ENCODE data around the gene SRD5A3. TPM values are rescaled to one million over a fixed set of nuclear protein-coding genes. Genes with fewer than 3 reads are reported as not detected.

SRD5A3 gene
- total RNA-seq, 2 experiments from 2014 or later: 32.5 to 39.7 TPM

- Mint-ChIP-seq H3K4me1 (peaks cover 9% of the 10 kb centered on the region), H3K27ac (no peak overlapping the region), H3K27me3 (no peaks in the 10 kb centered on the region), H3K4me3 (no peak overlapping the region), H3K36me3 (peaks cover 2% of the 10 kb centered on the region), H3K9me3 (no peaks in the 10 kb centered on the region)
- no peak for DNase-seq
These were observed 32.8 kb downstream of the SRD5A3 start for GRCh38 chr4:55378617-55379467.

- Mint-ChIP-seq H3K36me3 (peaks cover 2% of the 10 kb centered on the region), H3K4me1 (peaks cover 15% of the 10 kb centered on the region), H3K27me3 (no peaks in the 10 kb centered on the region), H3K4me3 (no peak overlapping the region), H3K9me3 (no peaks in the 10 kb centered on the region), H3K27ac (no peak overlapping the region)
- no peak for DNase-seq
These were observed 34.5 kb downstream of the SRD5A3 start for GRCh38 chr4:55380576-55380975.

DNA sequence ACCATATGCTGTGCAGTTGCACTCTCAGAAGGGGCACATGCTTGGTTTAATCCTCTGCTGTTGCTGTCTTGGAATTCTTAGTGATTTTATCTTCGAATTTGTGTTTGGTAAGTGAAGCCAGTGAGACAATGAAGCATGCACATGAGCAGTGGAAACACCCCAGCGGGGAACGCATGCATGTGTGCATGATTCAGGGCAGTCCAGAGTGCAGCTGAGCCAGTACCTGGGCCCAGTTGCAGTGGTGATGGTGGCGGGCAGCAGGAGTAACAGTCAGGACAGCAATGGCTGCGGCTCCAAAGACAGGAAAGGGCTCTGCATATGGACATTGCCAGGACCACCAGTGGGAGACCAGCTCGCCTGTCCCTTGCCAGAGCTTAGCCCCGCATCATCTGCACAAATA lies 35.5 kb downstream of the SRD5A3 start:
- no peaks in the 10 kb centered on the region for H3K9me3 Mint-ChIP-seq
- no peak overlapping the region for H3K4me3 Mint-ChIP-seq
- no peaks in the 10 kb centered on the region for H3K27me3 Mint-ChIP-seq
- H3K27ac Mint-ChIP-seq: no peak overlapping the region
- H3K4me1 Mint-ChIP-seq: peaks cover 19% of the 10 kb centered on the region
- H3K36me3 Mint-ChIP-seq: peaks cover 2% of the 10 kb centered on the region
- no peak for DNase-seq

GRCh38 chr4:55382488-55383003 lies 36.5 kb downstream of the SRD5A3 start:
- Mint-ChIP-seq H3K36me3 (peaks cover 2% of the 10 kb centered on the region), H3K27ac (no peak overlapping the region), H3K4me3 (no peak overlapping the region), H3K9me3 (no peaks in the 10 kb centered on the region), H3K27me3 (no peaks in the 10 kb centered on the region), H3K4me1 (peaks cover 27% of the 10 kb centered on the region)
- no peak for DNase-seq

- H3K9me3 Mint-ChIP-seq: no peaks in the 10 kb centered on the region
- no peaks in the 10 kb centered on the region for H3K27me3 Mint-ChIP-seq
- no peak overlapping the region for H3K4me3 Mint-ChIP-seq
- H3K36me3 Mint-ChIP-seq: peaks cover 2% of the 10 kb centered on the region
- no peak for DNase-seq
- peaks cover 31% of the 10 kb centered on the region for H3K4me1 Mint-ChIP-seq
- H3K27ac Mint-ChIP-seq: no peak overlapping the region
These were observed 39.2 kb downstream of the SRD5A3 start for GRCh38 chr4:55385201-55385649.

DNA sequence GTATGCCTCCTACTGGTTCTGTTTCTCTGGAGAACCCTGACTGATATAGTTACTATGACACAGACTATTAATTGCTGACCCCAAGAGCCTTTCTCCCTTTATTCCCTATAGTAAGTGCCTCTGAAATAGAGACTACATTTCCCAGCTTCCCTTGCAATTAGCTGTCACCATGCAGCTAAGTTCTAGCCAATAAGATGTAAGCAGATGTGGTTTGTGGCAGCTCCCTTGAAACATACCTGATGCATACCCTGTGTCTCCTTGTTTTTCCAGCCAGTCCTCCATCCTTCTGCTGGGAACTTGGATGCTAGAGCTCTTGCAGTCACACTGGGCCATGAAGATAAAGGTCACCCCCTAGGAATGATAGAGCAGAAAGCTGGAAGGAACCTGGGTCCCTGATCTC lies 40.0 kb downstream of the SRD5A3 start:
- no peaks in the 10 kb centered on the region for H3K27me3 Mint-ChIP-seq
- no peak overlapping the region for H3K27ac Mint-ChIP-seq
- H3K4me3 Mint-ChIP-seq: no peak overlapping the region
- H3K4me1 Mint-ChIP-seq: peaks cover 31% of the 10 kb centered on the region
- DNase-seq: no peak
- peaks cover 2% of the 10 kb centered on the region for H3K36me3 Mint-ChIP-seq
- no peaks in the 10 kb centered on the region for H3K9me3 Mint-ChIP-seq

DNA sequence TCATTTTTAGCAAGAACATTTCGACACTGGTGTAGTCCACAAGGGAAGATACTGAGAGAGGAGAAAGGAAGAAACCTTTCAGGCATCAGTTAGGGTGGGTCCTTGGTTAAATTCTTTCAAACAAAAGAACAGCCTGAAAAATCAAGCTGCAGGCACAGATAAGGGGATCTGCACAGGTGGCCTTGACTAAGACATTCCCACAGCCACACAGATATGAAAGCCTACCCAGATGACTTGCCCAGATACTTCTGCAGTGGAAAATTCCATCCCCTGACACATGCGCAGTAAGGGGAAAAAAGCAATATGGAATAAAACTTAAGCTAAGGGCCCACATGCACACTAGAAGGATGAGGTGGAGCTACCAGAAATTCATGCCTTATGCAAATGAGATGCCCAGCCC lies 40.8 kb downstream of the SRD5A3 start:
- Mint-ChIP-seq H3K27ac (no peak overlapping the region), H3K27me3 (no peaks in the 10 kb centered on the region), H3K4me3 (no peak overlapping the region)

GRCh38 chr4:55393461-55394320 lies 47.6 kb downstream of the SRD5A3 start:
- Mint-ChIP-seq H3K27me3 (peaks cover 3% of the 10 kb centered on the region), H3K27ac (no peak overlapping the region), H3K4me3 (no peak overlapping the region)

More for the DNA sequence above, 40.8 kb downstream of the SRD5A3 start:
- no peak for DNase-seq
- H3K9me3 Mint-ChIP-seq: no peaks in the 10 kb centered on the region
- peaks cover 2% of the 10 kb centered on the region for H3K36me3 Mint-ChIP-seq
- H3K4me1 Mint-ChIP-seq: peaks cover 29% of the 10 kb centered on the region

GRCh38 chr4:55395218-55395528 lies 49.1 kb downstream of the SRD5A3 start:
- Mint-ChIP-seq H3K9me3 (no peaks in the 10 kb centered on the region), H3K36me3 (peaks cover 26% of the 10 kb centered on the region), H3K27me3 (peaks cover 3% of the 10 kb centered on the region), H3K27ac (peak overlapping the region; percentile 100), H3K4me1 (peaks cover 29% of the 10 kb centered on the region), H3K4me3 (peak overlapping the region; percentile 99)
- DNase-seq: no peak

More at GRCh38 chr4:55393461-55394320, 47.6 kb downstream of the SRD5A3 start:
- no peak for DNase-seq
- H3K9me3 Mint-ChIP-seq: no peaks in the 10 kb centered on the region
- H3K36me3 Mint-ChIP-seq: peaks cover 22% of the 10 kb centered on the region
- peaks cover 22% of the 10 kb centered on the region for H3K4me1 Mint-ChIP-seq

DNA sequence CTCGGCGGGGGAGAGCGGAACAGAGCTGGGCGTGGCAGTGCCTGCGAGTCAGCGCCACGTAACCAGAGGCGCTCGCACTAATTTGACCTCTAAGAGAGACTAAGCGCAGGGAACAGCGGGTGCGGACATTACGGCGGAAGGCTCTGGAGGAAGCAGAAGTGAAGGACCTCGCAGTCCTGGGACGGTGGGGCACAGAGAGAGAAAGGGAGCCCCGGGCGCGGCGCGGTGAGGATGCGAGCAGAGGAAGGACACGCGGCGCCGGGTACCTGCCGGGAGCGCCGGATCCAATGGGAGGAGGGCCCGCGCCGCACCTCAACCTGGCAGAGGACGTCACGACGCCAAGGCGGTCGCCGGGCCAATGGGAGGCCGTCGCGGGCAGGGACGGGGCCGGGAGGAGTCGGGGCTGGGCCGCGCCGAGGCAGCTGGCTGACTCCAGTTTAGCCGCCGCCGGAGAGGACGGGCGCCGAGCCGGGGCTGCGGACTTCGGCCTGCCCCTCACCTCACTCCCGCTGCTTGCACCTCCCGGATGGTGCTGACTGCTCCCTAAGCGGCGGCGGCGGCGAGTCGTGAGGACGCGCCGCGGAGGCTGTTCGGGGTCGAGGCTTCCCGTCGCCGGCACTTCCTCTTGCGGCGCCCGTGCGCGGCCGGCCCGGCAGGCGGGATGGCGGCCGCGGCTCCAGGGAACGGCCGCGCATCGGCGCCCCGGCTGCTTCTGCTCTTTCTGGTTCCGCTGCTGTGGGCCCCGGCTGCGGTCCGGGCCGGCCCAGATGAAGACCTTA lies 49.7 kb downstream of the SRD5A3 start, which contains the start of gene TMEM165:
TMEM165 (plus strand) TSS at position 429 of the 779 bp plus-strand sequence; CDS start at position 662, 233 bp downstream.
- peak within 1 kb of the TSS; percentile 100 for H3K27ac Mint-ChIP-seq
- no peaks in the 10 kb centered on the region for H3K9me3 Mint-ChIP-seq
- H3K36me3 Mint-ChIP-seq: peaks cover 30% of the 10 kb centered on the region
- peak; percentile 95 for DNase-seq
- H3K4me3 Mint-ChIP-seq: peak within 1 kb of the TSS; percentile 99
- peaks cover 34% of the 10 kb centered on the region for H3K4me1 Mint-ChIP-seq
- peaks cover 3% of the 10 kb centered on the region for H3K27me3 Mint-ChIP-seq

DNA sequence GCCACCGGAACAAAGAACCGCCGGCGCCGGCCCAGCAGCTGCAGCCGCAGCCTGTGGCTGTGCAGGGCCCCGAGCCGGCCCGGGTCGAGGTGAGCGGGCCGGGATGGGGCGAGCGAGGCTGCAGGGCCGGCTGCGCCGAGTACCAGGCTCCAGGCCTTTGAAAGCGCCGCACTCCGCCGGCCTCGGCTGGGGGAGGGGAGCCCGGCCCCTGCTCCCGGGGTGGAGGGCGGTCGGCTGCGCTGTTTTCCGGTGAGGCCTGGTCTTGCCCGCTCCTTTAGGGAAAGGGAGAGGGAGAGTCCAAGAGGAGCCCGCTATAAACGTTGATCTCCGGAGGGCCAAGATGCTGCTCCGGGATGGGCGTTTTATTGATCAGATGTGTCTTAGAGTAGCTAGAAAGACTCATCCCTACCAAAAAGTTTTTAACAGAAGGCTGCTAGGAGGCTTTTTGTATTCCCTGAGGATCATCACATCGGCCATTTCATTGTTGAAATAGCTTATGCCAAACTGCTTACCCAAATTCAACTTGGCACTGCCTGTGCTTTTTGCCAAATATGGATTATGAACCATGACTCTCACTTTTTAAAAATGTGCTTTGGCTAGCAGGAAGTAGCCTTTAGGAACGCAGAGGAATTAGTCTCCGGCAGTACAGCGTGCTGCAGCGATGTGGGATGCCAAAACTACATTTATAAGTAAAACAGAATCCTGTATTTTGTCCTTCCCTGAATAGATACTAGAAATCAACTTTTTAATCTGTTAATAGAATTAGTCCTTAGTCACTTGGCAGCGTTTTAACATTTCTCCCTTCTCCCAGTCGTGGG lies 50.5 kb downstream of the SRD5A3 start:
- peaks cover 3% of the 10 kb centered on the region for H3K27me3 Mint-ChIP-seq

DNA sequence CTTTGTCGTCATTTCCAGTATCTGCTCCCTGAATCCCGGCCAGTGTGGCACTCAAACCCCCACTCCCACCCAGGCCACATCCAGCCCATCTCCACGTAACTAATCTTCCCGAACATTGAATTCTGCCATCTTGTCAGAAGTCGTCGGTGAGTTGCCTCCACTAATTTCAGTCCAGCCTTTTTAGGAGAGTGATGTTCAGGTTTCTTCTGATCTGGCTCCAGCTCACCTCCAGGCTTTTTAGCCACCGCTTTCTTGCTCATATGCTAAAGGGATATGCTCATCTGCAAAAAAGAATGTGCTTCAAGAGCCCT lies 51.0 kb downstream of the SRD5A3 start:
- Mint-ChIP-seq H3K9me3 (no peaks in the 10 kb centered on the region), H3K4me3 (peak overlapping the region; percentile 96), H3K36me3 (peaks cover 32% of the 10 kb centered on the region), H3K27ac (peak overlapping the region; percentile 80), H3K4me1 (peaks cover 41% of the 10 kb centered on the region), H3K27me3 (peaks cover 3% of the 10 kb centered on the region)
- DNase-seq: no peak

More for the DNA sequence above, 50.5 kb downstream of the SRD5A3 start:
- Mint-ChIP-seq H3K27ac (peak overlapping the region; percentile 80), H3K4me3 (peak overlapping the region; percentile 99), H3K4me1 (peaks cover 41% of the 10 kb centered on the region), H3K36me3 (peaks cover 32% of the 10 kb centered on the region), H3K9me3 (no peaks in the 10 kb centered on the region)
- DNase-seq: peak; percentile 36

DNA sequence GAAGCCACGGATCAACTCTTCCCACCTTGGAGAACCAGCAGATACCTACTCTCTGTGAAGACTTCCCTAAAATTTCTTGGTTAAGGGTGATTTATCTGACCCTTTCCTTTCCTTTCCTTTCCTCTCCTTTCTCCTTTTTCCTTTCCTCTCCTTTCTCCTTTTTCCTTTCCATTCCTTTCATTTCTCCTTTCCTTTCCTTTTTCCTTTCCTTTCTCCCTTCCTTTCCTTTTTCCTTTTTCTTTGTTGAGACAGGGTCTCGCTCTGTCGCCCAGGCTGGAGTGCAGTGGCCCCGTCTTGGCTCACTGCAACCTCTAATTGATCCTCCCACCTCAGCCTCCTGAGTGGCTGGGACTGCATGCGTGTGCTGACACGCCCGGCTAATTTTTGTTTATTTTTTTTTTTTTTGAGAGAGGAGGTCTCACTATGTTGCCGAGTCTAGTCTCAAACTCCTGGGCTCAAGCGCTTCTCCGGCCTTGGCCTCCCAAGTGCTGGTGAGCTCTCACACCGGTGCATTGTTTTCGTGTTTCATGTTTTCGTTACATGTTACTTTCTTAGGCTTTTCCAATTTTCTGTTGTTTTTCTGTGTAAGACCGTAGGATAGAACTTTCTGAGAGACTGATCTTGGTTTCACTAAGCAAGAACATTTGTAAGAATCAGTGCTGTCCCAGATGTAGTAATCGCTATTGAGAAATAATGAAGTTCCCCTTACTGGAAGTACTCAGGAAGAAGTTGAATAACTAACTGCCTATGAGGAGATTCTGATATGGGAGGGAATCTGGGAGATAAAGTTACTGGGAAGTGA lies 51.7 kb downstream of the SRD5A3 start:
- DNase-seq: no peak
- H3K36me3 Mint-ChIP-seq: peaks cover 32% of the 10 kb centered on the region
- H3K27ac Mint-ChIP-seq: peak overlapping the region; percentile 80
- no peaks in the 10 kb centered on the region for H3K9me3 Mint-ChIP-seq
- H3K27me3 Mint-ChIP-seq: peaks cover 3% of the 10 kb centered on the region
- peak overlapping the region; percentile 96 for H3K4me3 Mint-ChIP-seq
- peaks cover 41% of the 10 kb centered on the region for H3K4me1 Mint-ChIP-seq

All from activated naive CD8-positive, alpha-beta T cell treated with anti-CD3 and anti-CD28 coated beads for 36 hours (primary cell).